DND-41 (cell line): ENCODE measurements around the gene TNS1.

ENCODE experiments used
- ATAC-seq: fragments of 200-7000 bp; cut with Tn5 transposase; 3 replicates; pipeline ENCODE4 v1.9.1; 2021; ENCODE audit warnings: low read depth; ENCODE audit not compliant: insufficient read depth
- DNase-seq: peaks from one replicate; pipeline ENCODE4 v3.0.0-alpha.2; 2020
- H2AFZ ChIP-seq: 2 replicates; pipeline ENCODE4 v1.6.0; 2012; ENCODE audit warnings: low read depth, low read length
- H3K27ac ChIP-seq: 2 replicates; pipeline ENCODE4 v1.5.1; 2012; ENCODE audit warnings: low read length, inconsistent platforms
- H3K27me3 ChIP-seq: fragments of 200-600 bp; sonication (generic); 2 replicates; pipeline ENCODE4 v1.6.0; 2012; ENCODE audit warnings: low read length, mild to moderate bottlenecking, inconsistent platforms; ENCODE audit not compliant: insufficient read depth, poor library complexity
- H3K36me3 ChIP-seq: 2 replicates; pipeline ENCODE4 v1.5.1; 2012; ENCODE audit warnings: low read length, inconsistent platforms; ENCODE audit not compliant: insufficient read depth
- H3K4me1 ChIP-seq: 2 replicates; pipeline ENCODE4 v1.5.1; 2012; ENCODE audit warnings: mild to moderate bottlenecking, low read length; ENCODE audit not compliant: insufficient read depth
- H3K4me2 ChIP-seq: 2 replicates; pipeline ENCODE4 v1.6.0; 2012; ENCODE audit warnings: mild to moderate bottlenecking, moderate library complexity, low read length, inconsistent platforms; ENCODE audit not compliant: insufficient read depth
- H3K4me3 ChIP-seq, 2 experiments: fragments of 200-600 bp in 1 of 2; shearing (Covaris generic) in 1 of 2; 2 replicates each; pipeline ENCODE4 v1.5.1; 2012 to 2016; ENCODE audit warnings: inconsistent platforms in 2 of 2, low read length in 2 of 2, mild to moderate bottlenecking in 2 of 2, low read depth in 1 of 2, moderate library complexity in 1 of 2
- H3K79me2 ChIP-seq: 2 replicates; pipeline ENCODE4 v1.6.0; 2012; ENCODE audit warnings: low read length, inconsistent platforms; ENCODE audit not compliant: insufficient read depth
- H3K9ac ChIP-seq: 2 replicates; pipeline ENCODE4 v1.6.0; 2012; ENCODE audit warnings: low read depth, mild to moderate bottlenecking, inconsistent platforms, low read length, moderate library complexity
- H3K9me3 ChIP-seq: 2 replicates; pipeline ENCODE4 v1.5.1; 2012; ENCODE audit warnings: low read length, moderate library complexity, mild to moderate bottlenecking, inconsistent platforms; ENCODE audit not compliant: insufficient read depth, severe bottlenecking
- H4K20me1 ChIP-seq: 2 replicates; pipeline ENCODE4 v1.6.0; 2012; ENCODE audit warnings: low read length; ENCODE audit not compliant: insufficient read depth
- CTCF ChIP-seq: IDR thresholded peaks from 2 replicates; pipeline ENCODE4 v1.5.1; 2012; ENCODE audit warnings: borderline replicate concordance, low read length, moderate library complexity, mild to moderate bottlenecking; ENCODE audit not compliant: poor library complexity, severe bottlenecking; ENCODE audit errors: extremely low read depth
- EZH2 ChIP-seq: IDR thresholded peaks from 3 replicates; pipeline ENCODE4 v1.6.1; 2012; ENCODE audit warnings: borderline replicate concordance, low read depth, mild to moderate bottlenecking, moderate library complexity, low read length, inconsistent platforms; ENCODE audit not compliant: severe bottlenecking

The TNS1 gene

GRCh38 chr2:217847552-217848350, 155.0 kb downstream of the TNS1 start:
- Histone ChIP-seq H3K36me3 (no peaks in the 10 kb centered on the region), H3K4me2 (no peak overlapping the region), H3K4me1 (no peaks in the 10 kb centered on the region), H2AFZ (no peak overlapping the region), H3K27ac (no peak overlapping the region), H3K9me3 (peaks cover 5% of the 10 kb centered on the region), H3K4me3 (no peak overlapping the region), H3K9ac (no peak overlapping the region), H3K27me3 (peaks cover 6% of the 10 kb centered on the region), H4K20me1 (no peaks in the 10 kb centered on the region), H3K79me2 (no peaks in the 10 kb centered on the region)
- no peak for TF ChIP-seq EZH2
- TF ChIP-seq CTCF: no peak
- DNase-seq: no peak
- no peak for ATAC-seq

DNA sequence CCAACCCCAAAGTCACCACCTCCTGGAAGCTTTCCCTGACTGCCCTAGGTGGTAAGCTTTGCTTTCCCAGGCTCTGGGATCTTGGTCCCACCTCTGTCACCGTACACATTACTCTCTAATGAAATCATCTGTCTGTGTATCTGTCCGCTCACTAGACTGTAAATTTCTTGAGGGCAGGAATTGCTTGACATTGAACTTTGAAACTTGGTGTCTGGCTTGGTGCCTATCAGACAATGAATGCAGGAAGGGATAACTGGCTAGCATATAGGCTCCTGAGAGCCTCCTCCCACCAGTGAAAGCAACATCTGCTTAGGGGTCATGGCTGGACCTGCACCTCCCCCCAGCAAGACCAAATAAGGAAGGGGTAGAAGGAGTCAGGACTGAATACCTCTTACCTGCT, 155.7 kb downstream of the TNS1 start:
- Histone ChIP-seq H3K36me3 (no peaks in the 10 kb centered on the region), H3K4me1 (no peaks in the 10 kb centered on the region), H4K20me1 (no peaks in the 10 kb centered on the region), H3K9ac (no peak overlapping the region), H3K4me3 (no peak overlapping the region), H3K79me2 (no peaks in the 10 kb centered on the region), H3K27ac (no peak overlapping the region), H3K27me3 (peaks cover 6% of the 10 kb centered on the region), H3K9me3 (peaks cover 5% of the 10 kb centered on the region), H3K4me2 (no peak overlapping the region), H2AFZ (no peak overlapping the region)
- TF ChIP-seq EZH2 (no peak), CTCF (no peak)
- DNase-seq: no peak
- no peak for ATAC-seq

DNA sequence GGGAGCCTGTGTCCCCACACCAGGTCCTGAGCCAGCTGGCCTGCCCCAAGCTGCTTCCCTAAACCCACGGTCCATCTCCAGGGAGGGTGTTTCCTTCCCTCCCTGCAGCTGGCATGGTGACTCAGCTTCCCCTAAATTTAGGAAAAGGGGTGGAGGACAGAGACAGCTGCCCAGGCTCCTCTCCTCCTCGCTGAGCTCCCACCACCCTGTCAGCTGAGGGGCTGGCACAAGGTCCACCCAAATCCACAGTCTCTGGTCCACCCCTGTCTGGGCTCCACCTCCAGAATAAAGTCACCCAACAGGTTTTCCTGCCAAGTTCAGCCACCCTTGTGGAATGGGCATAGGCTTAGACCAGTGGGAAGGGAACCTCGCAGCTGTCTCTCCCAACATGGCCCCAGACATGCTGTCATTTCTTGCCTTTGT, 156.5 kb downstream of the TNS1 start:
- H3K4me2 ChIP-seq: no peak overlapping the region
- no peak overlapping the region for H2AFZ ChIP-seq
- ATAC-seq: no peak
- H3K79me2 ChIP-seq: no peaks in the 10 kb centered on the region
- no peak overlapping the region for H3K4me3 ChIP-seq
- DNase-seq: no peak
- H3K36me3 ChIP-seq: no peaks in the 10 kb centered on the region
- H3K9me3 ChIP-seq: peaks cover 5% of the 10 kb centered on the region
- no peak overlapping the region for H3K27ac ChIP-seq
- no peaks in the 10 kb centered on the region for H4K20me1 ChIP-seq
- no peak overlapping the region for H3K9ac ChIP-seq
- TF ChIP-seq EZH2 (no peak), CTCF (no peak)
- H3K4me1 ChIP-seq: no peaks in the 10 kb centered on the region
- peaks cover 6% of the 10 kb centered on the region for H3K27me3 ChIP-seq
